ENCODE results near the gene U2SURP. TPM values are rescaled to one million over a fixed set of nuclear protein-coding genes. Genes with fewer than 3 reads are reported as not detected.

The U2SURP gene
- total RNA-seq, 1 experiment from 2014 or later, result 168 TPM

DNA sequence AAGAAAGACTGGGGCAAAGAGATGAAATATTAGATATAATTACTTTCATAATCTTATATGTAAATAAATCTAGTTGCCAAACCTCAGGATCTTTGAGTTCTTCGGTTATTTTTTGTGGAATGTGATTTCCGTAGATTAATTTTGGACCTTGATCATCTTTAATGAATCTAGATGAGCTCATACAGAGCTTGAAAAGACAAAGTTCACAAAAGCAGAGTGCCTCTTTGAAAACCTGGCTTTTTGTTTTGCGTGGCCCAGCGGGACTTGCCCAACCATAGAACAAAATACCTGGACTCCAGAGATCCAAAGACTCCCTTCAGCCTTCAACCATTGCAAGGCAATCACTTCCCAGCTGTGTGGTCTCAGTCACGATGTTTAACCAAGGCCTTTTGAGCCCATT is 63.4 kb downstream of the U2SURP start:
- Histone ChIP-seq H2BK5ac (ENCODE audit: insufficient read length, low read length) (no peak overlapping the region), H4K20me1 (ENCODE audit: control insufficient read depth, insufficient read depth, insufficient read length) (no peaks in the 10 kb centered on the region), H3K9me3 (ENCODE audit: control insufficient read depth, low read depth, low read length) (no peaks in the 10 kb centered on the region), H3T11ph (ENCODE audit: low read length) (no peak overlapping the region), H2BK12ac (ENCODE audit: insufficient read length, low read depth, low read length) (no peak overlapping the region), H3K23ac (ENCODE audit: insufficient read length, low read depth, low read length) (no peak overlapping the region), H3K56ac (ENCODE audit: insufficient read length, low read depth, low read length) (no peak overlapping the region), H3K79me2 (ENCODE audit: insufficient read depth, low read length) (no peaks in the 10 kb centered on the region), H3K9ac (ENCODE audit: extremely low read depth, insufficient read length, low read length) (no peak overlapping the region), H3K18ac (ENCODE audit: insufficient read length, low read depth, low read length) (no peak overlapping the region), H4K91ac (ENCODE audit: insufficient read length, low read depth, low read length) (no peak overlapping the region), H2BK15ac (ENCODE audit: low read depth, low read length) (no peak overlapping the region), H3K14ac (ENCODE audit: insufficient read depth, low read length) (no peak overlapping the region), H3K23me2 (ENCODE audit: insufficient read length, low read depth, low read length, poor library complexity, severe bottlenecking) (no peaks in the 10 kb centered on the region), H3K4ac (ENCODE audit: low read depth, low read length) (no peak overlapping the region), H3K4me1 (ENCODE audit: insufficient read depth, low read length) (peaks cover 5% of the 10 kb centered on the region; the same call in 1 of the 2 replicates), H3K79me1 (ENCODE audit: insufficient read depth, low read depth, low read length, poor library complexity, severe bottlenecking) (no peaks in the 10 kb centered on the region), H3K4me2 (ENCODE audit: insufficient read depth, insufficient read length, low read length) (no peak overlapping the region), H3K27me3 (ENCODE audit: insufficient read depth, low read length) (no peaks in the 10 kb centered on the region), H3K27ac (ENCODE audit: insufficient read length, low read depth, low read length) (no peak overlapping the region), H4K5ac (ENCODE audit: insufficient read length, low read depth, low read length) (no peak overlapping the region), H2AK5ac (ENCODE audit: insufficient read length, low read length) (no peak overlapping the region), H2BK20ac (ENCODE audit: low read depth, low read length, poor library complexity, severe bottlenecking) (no peak overlapping the region), H2BK120ac (ENCODE audit: low read depth, low read length, poor library complexity, severe bottlenecking) (no peak overlapping the region), H4K8ac (replicated peaks; ENCODE audit: insufficient read length, low read depth, low read length) (no peak overlapping the region), H2AFZ (ENCODE audit: low read length) (no peak overlapping the region)
- no peaks in the 10 kb centered on the region for H3K9me3 Mint-ChIP-seq
- no peak overlapping the region for H3K4me3 Mint-ChIP-seq
- peaks cover 5 to 12% of the 10 kb centered on the region in 2 experiments for H3K4me1 Mint-ChIP-seq
- no peaks in the 10 kb centered on the region for H3K27me3 Mint-ChIP-seq (ENCODE audit: low read depth)
- DNase-seq, result no peak
- H3K27ac Mint-ChIP-seq, result no peak overlapping the region
- WGBS (ENCODE audit: extremely low coverage, insufficient read length, low lambda C conversion rate), result no CpG with 5 or more reads among the region's 5 CpGs
- TF ChIP-seq, protein P1, sequence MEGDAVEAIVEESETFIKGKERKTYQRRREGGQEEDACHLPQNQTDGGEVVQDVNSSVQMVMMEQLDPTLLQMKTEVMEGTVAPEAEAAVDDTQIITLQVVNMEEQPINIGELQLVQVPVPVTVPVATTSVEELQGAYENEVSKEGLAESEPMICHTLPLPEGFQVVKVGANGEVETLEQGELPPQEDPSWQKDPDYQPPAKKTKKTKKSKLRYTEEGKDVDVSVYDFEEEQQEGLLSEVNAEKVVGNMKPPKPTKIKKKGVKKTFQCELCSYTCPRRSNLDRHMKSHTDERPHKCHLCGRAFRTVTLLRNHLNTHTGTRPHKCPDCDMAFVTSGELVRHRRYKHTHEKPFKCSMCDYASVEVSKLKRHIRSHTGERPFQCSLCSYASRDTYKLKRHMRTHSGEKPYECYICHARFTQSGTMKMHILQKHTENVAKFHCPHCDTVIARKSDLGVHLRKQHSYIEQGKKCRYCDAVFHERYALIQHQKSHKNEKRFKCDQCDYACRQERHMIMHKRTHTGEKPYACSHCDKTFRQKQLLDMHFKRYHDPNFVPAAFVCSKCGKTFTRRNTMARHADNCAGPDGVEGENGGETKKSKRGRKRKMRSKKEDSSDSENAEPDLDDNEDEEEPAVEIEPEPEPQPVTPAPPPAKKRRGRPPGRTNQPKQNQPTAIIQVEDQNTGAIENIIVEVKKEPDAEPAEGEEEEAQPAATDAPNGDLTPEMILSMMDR (conservative IDR thresholded peaks at IDR 0.05), result no peak
- peaks cover 0 to 8% (median 5%) of the 10 kb centered on the region in 3 experiments; a peak in 4 of 7 replicates for H3K36me3 Mint-ChIP-seq (ENCODE audit: insufficient read depth in 1 of 3, low read depth in 3 of 3)

All from H9 (cell line).